DMS114 treated with DMSO at 0.1 percent for 48 hours (cell line): ENCODE measurements around the gene CPLX3.

Experiments
- DNase-seq: peaks from one replicate; lab custom pipeline; 2025; ENCODE audit not compliant: unreplicated experiment; lab: John Stamatoyannopoulos, UW

Gene CPLX3

GRCh38 chr15:74827614-74828013, 1.2 kb downstream of the CPLX3 start:
- DNase-seq = no peak

GRCh38 chr15:74828835-74829234, 2.4 kb downstream of the CPLX3 start:
- no peak for DNase-seq

GRCh38 chr15:74829486-74829885, 3.1 kb downstream of the CPLX3 start:
- no peak for DNase-seq

GRCh38 chr15:74829991-74830390, 3.6 kb downstream of the CPLX3 start:
- DNase-seq = no peak

- DNase-seq = no peak
Observed at GRCh38 chr15:74830868-74831267, 4.4 kb downstream of the CPLX3 start.

- no peak for DNase-seq
Observed at GRCh38 chr15:74831813-74832495, 5.5 kb downstream of the CPLX3 start.

GRCh38 chr15:74832826-74833225, 6.4 kb downstream of the CPLX3 start:
- DNase-seq = no peak

- no peak for DNase-seq
Observed at GRCh38 chr15:74833376-74834107, 7.1 kb downstream of the CPLX3 start.

- DNase-seq = no peak
Observed at GRCh38 chr15:74835312-74835823, 8.9 kb downstream of the CPLX3 start.

GRCh38 chr15:74836846-74837245, 10.4 kb downstream of the CPLX3 start:
- no peak for DNase-seq

- DNase-seq = no peak
Observed at GRCh38 chr15:74837482-74838136, 11.2 kb downstream of the CPLX3 start.

- DNase-seq = no peak
Observed at GRCh38 chr15:74838137-74838516, 11.7 kb downstream of the CPLX3 start.

GRCh38 chr15:74838746-74839525, 12.5 kb downstream of the CPLX3 start:
- no peak for DNase-seq

GRCh38 chr15:74839526-74840395, 13.3 kb downstream of the CPLX3 start:
- DNase-seq = no peak

GRCh38 chr15:74840851-74841775, 14.7 kb downstream of the CPLX3 start:
- DNase-seq = no peak

GRCh38 chr15:74841891-74842373, 15.5 kb downstream of the CPLX3 start:
- DNase-seq = no peak

- DNase-seq = peak; percentile 77
Observed at GRCh38 chr15:74842581-74843444, 16.4 kb downstream of the CPLX3 start, which contains the start of gene ULK3. ULK3 (minus strand) TSS chr15:74843156; CDS start chr15:74843105, 51 bp downstream.

- no peak for DNase-seq
Observed at GRCh38 chr15:74843445-74843828, 17.0 kb downstream of the CPLX3 start.
